Stimulated activated naive CD8-positive, alpha-beta T cell treated with anti-CD3 and anti-CD28 coated beads, Interleukin-15, Interleukin-2, amounts not matched to agents 100 U/mL and 50 U/mL, for 24 hours (primary cell): Measurements from ENCODE around the gene NAALADL1.
A peak's percentile ranks its signal among the peaks of the same experiment; 100 is the strongest.

Experiments used
- ATAC-seq: fragments of 150-1000 bp; cut with Tn5 transposase; one replicate; pipeline ENCODE4 v1.10.0; 2021
- DNase-seq: peaks from one replicate; pipeline ENCODE4 v3.0.0; 2021

Gene NAALADL1

GRCh38 chr11:65083134-65083833 lies 24.9 kb upstream of the NAALADL1 start:
- DNase-seq: no peak
- ATAC-seq: no peak

GRCh38 chr11:65078786-65079342 lies 20.5 kb upstream of the NAALADL1 start:
- no peak for ATAC-seq

GRCh38 chr11:65078151-65078550 lies 19.8 kb upstream of the NAALADL1 start:
- ATAC-seq: peak; percentile 69
- DNase-seq: peak; percentile 72

More at GRCh38 chr11:65078786-65079342, 20.5 kb upstream of the NAALADL1 start:
- DNase-seq: no peak

DNA sequence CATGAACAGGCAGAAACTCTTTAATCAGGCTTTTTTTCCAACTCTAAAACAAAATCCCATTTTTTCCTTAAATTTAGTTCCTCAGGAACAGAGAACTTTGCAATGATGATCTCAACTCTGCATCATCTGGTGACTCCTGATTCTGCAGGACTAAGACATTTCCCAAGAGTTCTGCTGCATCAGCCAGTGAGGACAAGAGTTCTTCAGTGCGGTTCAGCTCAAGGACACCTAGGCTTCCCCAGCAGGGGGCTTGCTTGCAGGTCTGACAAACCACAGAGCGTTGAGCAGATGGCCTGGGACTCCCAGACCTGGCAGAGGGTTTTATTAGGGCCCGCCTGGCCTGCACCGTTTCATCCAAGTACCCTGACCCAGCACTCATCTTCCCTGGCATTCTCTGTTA lies 19.1 kb upstream of the NAALADL1 start:
- ATAC-seq (no peak), DNase-seq (no peak)

GRCh38 chr11:65072631-65072966 lies 14.2 kb upstream of the NAALADL1 start:
- no peak for ATAC-seq
- no peak for DNase-seq

DNA sequence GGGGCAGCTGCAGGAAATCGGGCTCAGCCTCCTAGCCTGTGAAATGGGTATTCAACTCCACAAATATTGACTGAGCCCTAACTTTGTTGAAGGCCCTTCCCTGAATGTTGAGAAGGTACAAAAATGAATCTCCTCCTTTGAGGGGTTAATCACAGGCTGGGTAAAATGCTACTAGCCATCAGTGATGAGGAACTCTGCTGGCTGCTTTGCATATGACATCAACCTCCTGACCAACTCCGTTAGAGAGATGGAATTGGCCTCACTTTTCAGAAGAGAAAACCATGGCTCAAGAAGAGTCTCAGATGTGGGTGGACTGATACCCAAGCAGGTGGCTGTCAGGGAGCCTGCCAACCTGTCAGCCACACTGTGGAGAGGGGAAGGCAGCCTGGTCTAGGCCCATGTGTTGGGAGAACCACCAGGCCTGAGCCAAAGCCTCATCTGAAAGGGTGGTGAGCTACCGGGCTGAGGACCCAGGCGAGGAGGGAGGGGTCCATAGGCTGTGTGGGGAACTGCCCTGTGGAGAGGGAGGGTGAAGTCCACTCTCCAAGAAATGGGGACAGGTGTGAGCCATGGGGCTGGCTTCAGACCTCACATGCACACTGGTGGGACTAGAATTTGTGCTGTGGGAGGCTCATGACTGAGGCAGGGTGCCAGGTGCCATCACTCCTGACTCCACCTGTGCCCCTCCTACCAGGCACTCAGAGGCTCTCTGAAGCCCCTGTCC lies 13.7 kb upstream of the NAALADL1 start:
- ATAC-seq: no peak
- no peak for DNase-seq

DNA sequence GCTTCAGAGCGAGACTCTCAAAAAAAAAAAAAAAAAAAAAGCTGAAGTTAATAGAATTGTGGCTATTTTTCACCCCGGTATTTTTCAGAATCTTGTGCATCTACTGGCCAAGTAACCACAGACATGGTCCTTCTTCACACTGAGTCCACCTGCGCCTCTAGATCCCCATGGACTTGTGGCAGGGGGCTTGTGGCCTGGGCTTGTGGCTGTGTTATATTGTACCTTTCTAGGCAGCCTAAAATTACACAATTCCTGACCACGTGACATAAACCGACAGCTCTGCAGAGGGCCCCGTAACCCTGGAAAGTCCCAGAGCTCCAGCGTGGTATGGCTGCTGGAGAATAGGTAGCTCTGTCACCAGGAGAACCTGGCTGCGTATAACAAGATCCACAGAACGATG lies 10.9 kb upstream of the NAALADL1 start:
- ATAC-seq (no peak), DNase-seq (no peak)

GRCh38 chr11:65067446-65067845 lies 9.1 kb upstream of the NAALADL1 start:
- DNase-seq: no peak
- no peak for ATAC-seq

DNA sequence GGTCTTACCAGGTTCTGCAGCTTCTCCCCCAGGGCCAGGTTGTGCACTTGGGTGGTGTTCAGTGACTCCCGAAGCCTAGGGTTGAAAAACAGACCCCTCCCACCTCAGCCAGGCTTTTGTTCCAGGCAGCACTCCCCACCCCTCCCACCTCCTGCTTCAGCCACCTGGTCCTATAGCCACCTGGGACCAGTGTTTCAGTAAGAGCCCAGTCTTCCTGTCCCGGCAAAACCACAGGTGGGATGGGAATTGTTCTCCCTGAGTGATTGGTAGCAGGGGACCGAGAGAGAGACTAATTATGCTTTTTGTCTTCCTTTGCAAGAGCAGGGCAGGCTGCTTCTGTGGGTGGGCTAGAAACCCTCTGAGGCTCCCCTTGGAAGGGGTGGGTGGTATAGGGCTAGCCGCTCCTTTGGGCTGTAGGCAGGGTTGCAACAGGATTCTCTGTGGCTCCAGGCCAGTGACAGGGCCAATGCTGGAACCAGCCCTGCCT lies 8.5 kb upstream of the NAALADL1 start:
- DNase-seq: no peak
- no peak for ATAC-seq

- DNase-seq: no peak
- ATAC-seq: no peak
Measured at GRCh38 chr11:65066315-65066714, 8.0 kb upstream of the NAALADL1 start.

- ATAC-seq: no peak
Measured at GRCh38 chr11:65065851-65066250, 7.5 kb upstream of the NAALADL1 start.

DNA sequence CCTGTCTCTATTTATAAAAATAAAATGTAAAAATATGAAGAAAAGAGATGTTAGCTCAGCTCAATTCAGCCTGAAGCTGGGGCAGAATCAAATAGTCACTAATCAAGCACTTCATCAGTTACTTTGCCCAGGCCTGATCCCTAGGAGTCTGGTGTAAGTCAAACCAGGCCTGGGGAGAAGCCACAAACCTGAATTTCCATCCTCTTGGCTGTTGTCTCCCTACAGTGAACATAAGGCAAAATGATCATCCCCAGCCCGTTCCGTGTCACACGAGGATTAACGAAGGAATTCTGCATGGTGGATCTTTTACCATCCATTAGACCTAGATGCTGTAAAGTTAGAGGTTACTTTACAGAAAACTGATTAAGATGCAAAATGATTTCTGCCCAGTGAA lies 6.5 kb upstream of the NAALADL1 start:
- ATAC-seq (no peak), DNase-seq (no peak)

More at GRCh38 chr11:65065851-65066250, 7.5 kb upstream of the NAALADL1 start:
- no peak for DNase-seq

GRCh38 chr11:65063532-65063931 lies 5.2 kb upstream of the NAALADL1 start:
- ATAC-seq: no peak
- DNase-seq: no peak

- ATAC-seq: no peak
- DNase-seq: no peak
Measured at GRCh38 chr11:65060913-65061408, 2.6 kb upstream of the NAALADL1 start.

DNA sequence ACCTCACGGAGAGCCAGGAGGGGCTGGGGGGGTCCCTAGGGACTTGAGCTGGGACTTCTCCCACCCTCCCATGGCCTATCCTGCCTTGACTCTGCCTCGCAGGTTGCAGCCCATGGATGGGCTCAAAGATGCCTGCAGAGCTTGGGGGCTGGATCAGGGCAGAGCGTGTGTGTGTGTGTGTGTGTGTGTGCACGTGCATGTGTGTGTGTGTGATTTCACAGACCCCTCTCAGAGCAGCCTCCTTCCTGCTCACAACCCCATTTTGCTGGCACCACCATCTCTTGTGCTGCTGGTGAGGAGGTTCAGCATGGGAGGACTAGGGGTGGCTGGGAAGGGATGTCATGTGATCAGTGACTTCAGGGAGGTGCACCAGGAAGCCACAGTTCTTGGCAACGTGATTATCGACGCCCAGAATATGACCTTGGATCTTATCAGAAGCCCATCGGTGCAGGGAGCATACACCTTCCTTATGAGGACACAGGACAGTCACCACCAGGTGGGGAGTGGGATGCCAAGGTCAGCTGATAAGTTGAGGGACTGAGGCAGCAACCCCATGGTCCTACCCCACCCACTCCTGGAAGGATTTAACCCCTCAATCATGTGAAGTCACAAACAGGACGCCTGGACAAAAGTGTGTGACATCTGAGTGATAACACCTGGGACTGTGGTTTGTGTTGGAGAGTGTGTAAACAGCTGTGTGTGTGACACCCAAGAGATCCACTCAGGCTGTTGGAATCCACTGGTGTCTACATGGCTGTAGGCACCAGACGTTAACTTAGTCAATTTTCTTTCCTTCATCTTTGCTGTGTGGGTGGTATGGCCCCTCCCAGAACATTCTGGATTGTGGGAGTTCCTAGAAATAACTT lies 1.8 kb upstream of the NAALADL1 start:
- ATAC-seq (no peak), DNase-seq (no peak)

GRCh38 chr11:65059523-65059922 lies 1.2 kb upstream of the NAALADL1 start:
- ATAC-seq: no peak

GRCh38 chr11:65058012-65058411 lies 341 bp downstream of the NAALADL1 start:
- ATAC-seq (no peak), DNase-seq (no peak)

More at GRCh38 chr11:65059523-65059922, 1.2 kb upstream of the NAALADL1 start:
- no peak for DNase-seq

GRCh38 chr11:65057526-65057925 lies 827 bp downstream of the NAALADL1 start:
- no peak for ATAC-seq

GRCh38 chr11:65056999-65057398 lies 1.4 kb downstream of the NAALADL1 start:
- DNase-seq: no peak

More at GRCh38 chr11:65057526-65057925, 827 bp downstream of the NAALADL1 start:
- DNase-seq: no peak

GRCh38 chr11:65055538-65055937 lies 2.8 kb downstream of the NAALADL1 start:
- DNase-seq: no peak
- no peak for ATAC-seq

More at GRCh38 chr11:65056999-65057398, 1.4 kb downstream of the NAALADL1 start:
- ATAC-seq: no peak

DNA sequence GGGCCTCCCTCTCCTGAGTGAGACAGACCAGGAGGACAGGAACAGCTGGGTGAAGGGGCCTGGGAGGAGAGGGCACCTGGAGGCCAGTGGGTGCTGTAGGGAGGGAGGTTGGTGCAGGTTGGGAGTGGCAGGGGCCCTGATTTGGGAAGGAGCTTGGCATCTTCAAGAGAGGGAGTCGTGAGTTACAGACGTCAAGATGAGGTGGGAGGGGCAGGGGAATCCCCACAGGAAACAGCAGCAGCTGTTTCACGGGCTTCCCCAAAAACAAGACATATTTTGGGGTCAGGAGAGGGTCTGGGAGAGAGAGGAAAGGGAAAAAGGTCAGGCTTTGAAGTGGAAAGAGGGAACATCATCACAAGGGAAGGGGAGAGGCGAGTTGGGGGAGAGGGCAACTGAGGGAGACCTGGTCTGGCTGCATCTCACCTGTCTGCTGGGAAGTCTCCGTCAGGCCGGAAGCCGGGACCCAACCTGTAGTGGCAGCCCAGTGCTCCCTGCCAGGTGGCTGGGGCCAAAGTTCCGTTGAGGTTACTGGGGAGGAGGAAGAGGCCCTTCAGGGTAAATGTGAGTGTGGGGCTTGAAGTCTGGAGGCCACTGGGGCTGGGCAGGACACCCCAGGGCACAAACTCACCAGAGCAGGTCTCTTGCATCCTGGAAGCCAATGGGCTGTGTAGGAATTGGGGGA lies 4.4 kb downstream of the NAALADL1 start:
- DNase-seq (no peak), ATAC-seq (no peak)
